GM18505 (cell line): ENCODE measurements around the gene NID1.
"Not testable (repeated sequence)": the region's sequence is repeated elsewhere in the genome, so short reads cannot be mapped to it uniquely, and the experiment has no call there.

Experiments used
- ATAC-seq: cut with Tn5 transposase; IDR thresholded peaks from one replicate; pipeline ENCODE4 v1.9.1; 2021; ENCODE audit not compliant: unreplicated experiment
- POLR2A ChIP-seq: IDR thresholded peaks from 4 replicates; pipeline ENCODE4 v1.6.1; 2011; ENCODE audit warnings: borderline replicate concordance; ENCODE audit not compliant: insufficient read depth, insufficient read length; ENCODE audit errors: extremely low read depth

Gene NID1

DNA sequence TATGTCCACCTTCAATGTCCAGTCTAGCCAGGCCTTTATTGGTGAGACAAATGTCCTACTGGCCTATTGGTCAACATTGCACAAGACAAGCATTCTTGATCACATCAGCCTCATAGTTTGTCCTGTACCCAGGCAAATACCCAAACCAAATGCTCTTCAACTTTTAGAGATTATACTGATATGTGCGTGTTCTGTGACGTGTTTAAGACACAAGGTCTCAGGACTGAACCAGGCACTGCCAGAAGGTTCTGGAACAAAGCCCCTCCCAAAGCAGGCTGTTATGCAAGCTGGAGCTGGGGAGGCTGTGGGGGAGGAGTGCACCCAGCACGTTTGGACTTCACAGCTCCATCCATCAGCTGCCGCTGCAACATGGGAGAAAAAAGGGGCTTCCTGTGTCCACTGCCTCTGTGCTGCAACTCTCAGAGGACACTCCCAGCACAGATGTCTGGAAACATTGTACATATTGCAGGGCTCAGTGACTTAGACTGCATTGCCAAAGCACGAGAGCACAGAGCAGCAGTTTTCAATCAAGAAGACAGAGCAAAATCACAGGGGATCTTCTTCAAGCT lies 45.9 kb downstream of the NID1 start:
- no peak for TF ChIP-seq POLR2A
- no peak for ATAC-seq

GRCh38 chr1:236016782-236017400 lies 48.0 kb downstream of the NID1 start:
- ATAC-seq, result no peak
- no peak for TF ChIP-seq POLR2A

DNA sequence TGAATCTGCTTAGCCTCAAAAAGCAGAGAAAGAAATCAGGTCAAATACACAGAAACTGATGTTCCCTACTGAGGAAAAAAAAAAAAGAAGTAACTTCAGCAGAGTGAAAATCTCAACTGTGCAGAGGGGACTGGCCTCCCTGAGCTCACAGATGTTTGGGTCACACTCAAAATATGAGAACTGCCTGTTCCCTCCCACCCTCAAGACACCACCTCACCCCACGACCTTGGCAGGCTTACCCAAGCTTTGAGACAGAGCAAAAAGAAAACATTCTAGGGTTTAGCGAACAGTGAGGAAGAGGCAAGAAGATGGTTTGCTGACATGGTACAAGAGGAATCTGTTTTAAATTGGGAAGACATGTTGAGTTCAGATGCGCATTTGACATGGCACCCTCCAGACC lies 48.8 kb downstream of the NID1 start:
- TF ChIP-seq POLR2A, result no peak
- ATAC-seq, result no peak

GRCh38 chr1:236015539-236015938 lies 49.4 kb downstream of the NID1 start:
- no peak for TF ChIP-seq POLR2A
- ATAC-seq, result no peak

DNA sequence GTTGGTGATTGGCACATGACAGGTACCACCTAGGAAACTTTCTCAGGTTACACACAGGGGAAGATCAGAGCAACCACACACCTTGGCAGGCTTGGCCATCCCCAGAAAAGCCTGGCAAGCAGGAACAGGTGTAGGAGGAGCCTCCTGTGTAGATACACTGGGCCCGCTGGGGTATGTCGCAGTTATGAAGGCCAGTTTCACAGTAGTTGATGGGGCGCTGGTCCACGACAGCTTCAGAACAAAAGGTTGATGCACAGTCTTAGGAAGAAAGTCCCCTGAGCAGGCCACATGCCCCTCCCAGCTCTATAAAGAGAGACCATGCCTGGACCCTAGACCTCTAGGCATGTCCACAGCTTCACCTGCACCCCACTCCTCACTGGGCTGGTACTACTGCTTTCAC lies 51.6 kb downstream of the NID1 start:
- no peak for TF ChIP-seq POLR2A
- ATAC-seq, result no peak

GRCh38 chr1:236011641-236012040 lies 53.2 kb downstream of the NID1 start:
- ATAC-seq, result no peak
- TF ChIP-seq POLR2A, result no peak

GRCh38 chr1:236010443-236010842 lies 54.4 kb downstream of the NID1 start:
- ATAC-seq, result no peak
- TF ChIP-seq POLR2A, result no peak

DNA sequence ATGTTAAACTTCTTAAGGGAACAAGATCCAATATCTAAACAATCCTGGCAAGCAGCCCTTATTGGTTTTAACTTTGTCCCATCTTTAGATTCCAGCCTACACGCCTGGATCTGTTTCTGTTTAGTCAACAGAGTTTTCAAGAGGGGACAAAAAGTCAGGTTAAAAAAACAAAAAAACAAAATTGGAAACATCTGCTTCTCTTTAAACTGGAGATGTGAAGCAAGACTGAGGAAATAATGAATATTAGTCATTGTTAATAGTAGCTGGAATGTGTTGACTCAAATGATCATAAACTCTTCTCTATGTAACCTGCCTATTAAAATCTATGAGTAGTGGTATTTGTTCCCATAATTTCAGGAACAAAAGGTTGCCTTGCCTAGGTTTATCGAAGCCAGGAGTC lies 55.0 kb downstream of the NID1 start:
- ATAC-seq, result no peak

GRCh38 chr1:236009191-236009590 lies 55.7 kb downstream of the NID1 start:
- no peak for ATAC-seq

More for the DNA sequence above, 55.0 kb downstream of the NID1 start:
- no peak for TF ChIP-seq POLR2A

GRCh38 chr1:236007781-236008180 lies 57.1 kb downstream of the NID1 start:
- no peak for TF ChIP-seq POLR2A
- no peak for ATAC-seq

More at GRCh38 chr1:236009191-236009590, 55.7 kb downstream of the NID1 start:
- no peak for TF ChIP-seq POLR2A

GRCh38 chr1:236003058-236003457 lies 61.8 kb downstream of the NID1 start:
- ATAC-seq, result not testable (repeated sequence)

DNA sequence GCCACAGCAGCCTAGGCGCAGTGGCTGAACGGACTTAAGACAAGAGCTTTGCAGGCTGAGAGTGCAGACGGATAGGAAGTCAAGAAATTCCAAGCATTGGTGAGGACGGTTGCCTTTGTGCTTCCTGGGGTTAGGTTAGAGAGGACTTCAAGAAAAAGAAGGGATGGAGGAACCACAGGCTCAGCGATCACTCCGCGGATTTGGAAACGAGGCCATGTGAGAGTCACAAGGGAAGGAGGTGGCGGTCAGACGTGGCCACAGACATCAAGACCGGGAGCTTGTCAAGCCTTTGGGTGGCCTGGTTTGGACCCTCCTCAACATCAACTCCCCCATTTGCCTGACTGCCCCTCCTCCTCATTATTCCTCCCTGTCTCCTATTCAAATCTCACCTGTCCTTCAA lies 62.3 kb downstream of the NID1 start:
- no peak for TF ChIP-seq POLR2A
- ATAC-seq, result no peak

- TF ChIP-seq POLR2A, result no peak
Observed at GRCh38 chr1:236002025-236002390, 62.9 kb downstream of the NID1 start.

GRCh38 chr1:236000781-236001180 lies 64.1 kb downstream of the NID1 start:
- no peak for TF ChIP-seq POLR2A
- no peak for ATAC-seq

More at GRCh38 chr1:236002025-236002390, 62.9 kb downstream of the NID1 start:
- no peak for ATAC-seq
